HCT116 (cell line): ENCODE data around the gene MAN2A2. TPM values are rescaled to one million over a fixed set of nuclear protein-coding genes. Genes with fewer than 3 reads are reported as not detected.

Experiments
- ATAC-seq: fragments of 200-7000 bp; cut with Tn5 transposase; 2 replicates; pipeline ENCODE4 v1.9.1; 2020; ENCODE audit warnings: mild to moderate bottlenecking, moderate library complexity
- BruUV-seq: library from RNA; stranded (reverse); fragments of 400-500 nt; replicated peaks from 2 replicates; lab custom pipeline; 2021; lab: Mats Ljungman, UMichigan
- CTCF ChIA-PET: fragments of 300-600 bp; sonication (Branson Sonifier 250); formaldehyde crosslinking; loops from one replicate; lab custom pipeline; 2021; ENCODE audit warnings: antibody characterized with exemption; lab: Charles Lee
- POLR2A ChIA-PET: fragments of 300-600, 350-600 bp; sonication (Branson Sonifier 250); formaldehyde crosslinking; loops from one replicate; lab custom pipeline; 2021; ENCODE audit warnings: antibody characterized with exemption; lab: Charles Lee
- RAD21 ChIA-PET, 2 experiments: fragments of 300-600 bp; sonication (Branson Sonifier 250); formaldehyde crosslinking; loops; one replicate each; lab custom pipeline; 2023; ENCODE audit warnings: low total read pairs in 2 of 2; ENCODE audit not compliant: uncharacterized antibody in 2 of 2, unreplicated experiment in 2 of 2, low non-redundant PET in 1 of 2; lab: Charles Lee
- DNase-seq: peaks from one replicate; pipeline ENCODE4 v3.0.0-alpha.2; 2010; ENCODE audit warnings: low read depth, low spot score
- H2AFZ ChIP-seq: fragments of 200-600 bp; shearing (Covaris generic), sonication (generic); 2 replicates; pipeline ENCODE4 v1.6.1; 2017; ENCODE audit warnings: low read depth, mixed run types, mixed read lengths, antibody characterized with exemption, low read length; ENCODE audit not compliant: poor library complexity, severe bottlenecking
- H3K27ac ChIP-seq: 2 replicates; pipeline ENCODE4 v1.5.1; 2012; ENCODE audit warnings: low read depth, low read length
- H3K27me3 ChIP-seq: fragments of 200-600 bp; sonication (generic); 2 replicates; pipeline ENCODE4 v1.6.1; 2016; ENCODE audit warnings: mixed run types, low read length, mixed read lengths; ENCODE audit not compliant: insufficient read depth
- H3K36me3 ChIP-seq, 2 experiments: fragments of 200-500 bp in 1 of 2; fragments of 200-600 bp in 1 of 2; sonication (Bioruptor generic) in 1 of 2; sonication (generic) in 1 of 2; 2 replicates each; pipeline versions ENCODE4 v1.5.1 to v1.6.1; 2014 to 2016; ENCODE audit warnings: low read length in 2 of 2, inconsistent platforms in 1 of 2, mixed read lengths in 1 of 2, mixed run types in 1 of 2; ENCODE audit not compliant: insufficient read depth in 2 of 2, control insufficient read depth in 1 of 2
- H3K4me1 ChIP-seq, 2 experiments: fragments of 200-600 bp in 1 of 2; sonication (generic) in 1 of 2; 2 replicates each; pipeline versions ENCODE4 v1.5.1 to v1.6.1; 2012 to 2017; ENCODE audit warnings: low read length in 2 of 2, inconsistent platforms in 1 of 2, mild to moderate bottlenecking in 1 of 2, mixed read lengths in 1 of 2, mixed run types in 1 of 2, moderate library complexity in 1 of 2; ENCODE audit not compliant: insufficient read depth in 2 of 2, control insufficient read depth in 1 of 2
- H3K4me2 ChIP-seq: fragments of 200-600 bp; sonication (generic); 2 replicates; pipeline ENCODE4 v1.6.1; 2017; ENCODE audit warnings: mixed run types, low read length, mixed read lengths
- H3K4me3 ChIP-seq, 2 experiments: fragments of 200-600 bp in 1 of 2; sonication (generic) in 1 of 2; replicated peaks in 1 of 2; 2 replicates each; pipeline ENCODE4 v1.5.1; 2011 to 2016; ENCODE audit warnings: low read length in 2 of 2, control low read depth in 1 of 2, low read depth in 1 of 2, mild to moderate bottlenecking in 1 of 2, mixed read lengths in 1 of 2, mixed run types in 1 of 2
- H3K79me2 ChIP-seq: fragments of 200-600 bp; sonication (generic); 2 replicates; pipeline ENCODE4 v1.6.1; 2017; ENCODE audit warnings: mild to moderate bottlenecking, mixed run types, low read length, moderate library complexity, mixed read lengths; ENCODE audit not compliant: insufficient read depth
- H3K9ac ChIP-seq: fragments of 200-600 bp; sonication (generic); 2 replicates; pipeline ENCODE4 v1.6.1; 2016; ENCODE audit warnings: low read length, mixed read lengths
- H3K9me2 ChIP-seq: fragments of 200-600 bp; sonication (generic), shearing (Covaris generic); 2 replicates; pipeline ENCODE4 v1.6.1; 2017; ENCODE audit warnings: mixed run types, mild to moderate bottlenecking, moderate library complexity; ENCODE audit not compliant: insufficient read depth
- H3K9me3 ChIP-seq, 2 experiments: fragments of 200-500 bp in 1 of 2; fragments of 200-600 bp in 1 of 2; sonication (Bioruptor generic) in 1 of 2; sonication (generic) in 1 of 2; 2 replicates each; pipeline ENCODE4 v1.6.1; 2014 to 2017; ENCODE audit warnings: low read length in 2 of 2, mixed read lengths in 2 of 2, inconsistent platforms in 1 of 2, low read depth in 1 of 2, mild to moderate bottlenecking in 1 of 2, mixed run types in 1 of 2, moderate library complexity in 1 of 2; ENCODE audit not compliant: control insufficient read depth in 1 of 2, insufficient read depth in 1 of 2
- H4K20me1 ChIP-seq: fragments of 200-600 bp; sonication (generic), shearing (Covaris generic); 2 replicates; pipeline ENCODE4 v1.6.1; 2017; ENCODE audit warnings: mixed run types, mild to moderate bottlenecking, moderate library complexity; ENCODE audit not compliant: insufficient read depth
- CBX3 ChIP-seq: IDR thresholded peaks from 2 replicates; pipeline ENCODE4 v1.6.1; 2012; ENCODE audit warnings: low read depth
- CEBPB ChIP-seq: IDR thresholded peaks from 2 replicates; pipeline ENCODE4 v1.6.1; 2012; ENCODE audit warnings: low read depth
- EGR1 ChIP-seq: IDR thresholded peaks from 2 replicates; pipeline ENCODE4 v1.6.1; 2012; ENCODE audit warnings: low read depth
- ELF1 ChIP-seq: IDR thresholded peaks from 2 replicates; pipeline ENCODE4 v1.6.1; 2012; ENCODE audit warnings: low read depth, borderline replicate concordance
- EZH2 ChIP-seq: fragments of 200-600 bp; sonication (generic); IDR thresholded peaks from 2 replicates; pipeline ENCODE4 v1.6.1; 2017; ENCODE audit warnings: antibody characterized with exemption, mixed run types
- EZH2phosphoT487 ChIP-seq: fragments of 200-600 bp; IDR thresholded peaks from 2 replicates; pipeline ENCODE4 v1.6.1; 2018; ENCODE audit warnings: antibody characterized with exemption, borderline replicate concordance
- FOSL1 ChIP-seq: IDR thresholded peaks from 2 replicates; pipeline ENCODE4 v1.6.1; 2012; ENCODE audit warnings: low read depth
- JUND ChIP-seq: IDR thresholded peaks from 2 replicates; pipeline ENCODE4 v1.6.1; 2012
- RAD21 ChIP-seq: IDR thresholded peaks from 2 replicates; pipeline ENCODE4 v1.6.1; 2012; ENCODE audit warnings: low read depth, mild to moderate bottlenecking
- SIN3A ChIP-seq: IDR thresholded peaks from 2 replicates; pipeline ENCODE4 v1.6.1; 2012; ENCODE audit warnings: low read depth
- SP1 ChIP-seq: IDR thresholded peaks from 2 replicates; pipeline ENCODE4 v1.6.1; 2012; ENCODE audit warnings: low read depth
- SRF ChIP-seq: IDR thresholded peaks from 2 replicates; pipeline ENCODE4 v1.6.1; 2012; ENCODE audit warnings: low read depth
- TCF7L2 ChIP-seq: IDR thresholded peaks from 2 replicates; pipeline ENCODE4 v1.7.0; 2011; ENCODE audit warnings: borderline replicate concordance, inconsistent platforms; ENCODE audit not compliant: insufficient read depth, insufficient read length; ENCODE audit errors: extremely low read depth
- YY1 ChIP-seq: IDR thresholded peaks from 2 replicates; pipeline ENCODE4 v1.6.1; 2011; ENCODE audit warnings: low read length, low read depth, moderate library complexity, mild to moderate bottlenecking; ENCODE audit not compliant: insufficient replicate concordance; ENCODE audit errors: extremely low read depth
- ZFX ChIP-seq: fragments of 450-650 bp; IDR thresholded peaks from 2 replicates; pipeline ENCODE4 v1.6.1; 2017
- ZNF274 ChIP-seq: fragments of 200-500 bp; sonication (Bioruptor generic); IDR thresholded peaks from 2 replicates; pipeline ENCODE4 v1.6.1; 2014; ENCODE audit warnings: mild to moderate bottlenecking, low read depth, low read length, inconsistent platforms
- intact Hi-C: fragments of 100-400 bp; cut with micrococcal nuclease; formaldehyde crosslinking; loops from 2 replicates; pipeline ENCODE4 v1.10.0; 2022
- total RNA-seq: library from RNA; stranded (reverse); gene quantifications from one replicate; pipeline ENCODE4 v1.2.1, GENCODE V29; 2021; ENCODE audit not compliant: unreplicated experiment
- TF ChIP-seq, protein P1 (sequence below): IDR thresholded peaks from 2 replicates; pipeline ENCODE4 v1.6.1; 2012
- TF ChIP-seq, protein P2 (sequence below), 3 experiments: fragments of 200-600 bp in 1 of 3; sonication (generic) in 1 of 3; IDR thresholded peaks in 2 of 3; conservative IDR thresholded peaks in 1 of 3; 2 replicates each; pipeline ENCODE4 v1.5.1; 2012 to 2017; ENCODE audit warnings: low read depth in 2 of 3, low read length in 2 of 3, antibody characterized with exemption in 1 of 3, borderline replicate concordance in 1 of 3, control low read depth in 1 of 3, mild to moderate bottlenecking in 1 of 3, mixed read lengths in 1 of 3, mixed run types in 1 of 3, moderate library complexity in 1 of 3; ENCODE audit not compliant: insufficient read depth in 1 of 3
- TF ChIP-seq, protein P3 (sequence below): IDR thresholded peaks from 2 replicates; pipeline ENCODE4 v1.6.1; 2012
- TF ChIP-seq, protein P4 (sequence below): IDR thresholded peaks from 2 replicates; pipeline ENCODE4 v1.6.1; 2011; ENCODE audit warnings: mild to moderate bottlenecking, low read length, moderate library complexity; ENCODE audit not compliant: insufficient replicate concordance; ENCODE audit errors: extremely low read depth

The MAN2A2 gene
- total RNA-seq, 1 experiment from 2014 or later: 44.9 TPM

DNA sequence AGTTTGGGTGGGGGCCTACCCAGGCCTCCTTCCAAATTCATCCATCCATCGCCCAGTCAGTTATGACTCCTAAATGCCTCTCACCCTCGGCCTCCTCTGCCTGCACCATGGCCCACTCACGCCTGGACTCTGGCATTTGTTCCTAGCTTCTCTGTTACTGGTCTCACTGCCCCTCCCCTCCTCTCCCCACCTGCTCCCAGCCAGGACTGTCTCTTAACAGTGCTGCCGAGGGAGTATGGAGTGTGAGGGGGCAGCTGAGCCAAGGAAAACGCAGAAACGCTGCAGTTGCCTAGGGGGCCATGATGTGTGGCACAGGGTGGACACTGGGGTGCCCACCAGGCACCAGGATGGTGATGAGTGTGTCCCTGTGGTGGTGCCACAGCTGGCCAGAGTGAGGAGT is 54.7 kb downstream of the MAN2A2 start:
- Histone ChIP-seq H4K20me1 (no peaks in the 10 kb centered on the region), H3K9me2 (no peaks in the 10 kb centered on the region), H3K9me3 (no peaks in the 10 kb centered on the region), H2AFZ (no peak overlapping the region), H3K9ac (no peak overlapping the region), H3K4me2 (no peak overlapping the region), H3K36me3 (peaks cover 9 to 19% of the 10 kb centered on the region in 2 experiments), H3K4me3 (no peak overlapping the region), H3K27ac (no peak overlapping the region), H3K27me3 (no peaks in the 10 kb centered on the region), H3K79me2 (peaks cover 27% of the 10 kb centered on the region), H3K4me1 (peaks cover 11 to 23% of the 10 kb centered on the region in 2 experiments)
- CTCF ChIA-PET: interaction anchor here (1.1 to 2.6 kb wide), 2 partner anchors 23 to 25 kb away, joined by 6 to 8 read pairs; partner anchors contain the start of genes HDDC3 and UNC45A
- intact Hi-C loops: no loop called here
- ATAC-seq: no peak
- RAD21 ChIA-PET: no interaction called here
- no peak for TF ChIP-seq FOSL1
- no peak for TF ChIP-seq YY1
- TF ChIP-seq RAD21: no peak
- TF ChIP-seq, protein P1, sequence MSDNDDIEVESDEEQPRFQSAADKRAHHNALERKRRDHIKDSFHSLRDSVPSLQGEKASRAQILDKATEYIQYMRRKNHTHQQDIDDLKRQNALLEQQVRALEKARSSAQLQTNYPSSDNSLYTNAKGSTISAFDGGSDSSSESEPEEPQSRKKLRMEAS: no peak
- TF ChIP-seq CEBPB: no peak
- no peak for TF ChIP-seq SIN3A
- no peak for TF ChIP-seq ZNF274
- no peak for TF ChIP-seq ELF1
- TF ChIP-seq SRF: no peak
- TF ChIP-seq EZH2phosphoT487: no peak
- no peak for TF ChIP-seq ZFX
- TF ChIP-seq TCF7L2: no peak
- TF ChIP-seq, protein P2, sequence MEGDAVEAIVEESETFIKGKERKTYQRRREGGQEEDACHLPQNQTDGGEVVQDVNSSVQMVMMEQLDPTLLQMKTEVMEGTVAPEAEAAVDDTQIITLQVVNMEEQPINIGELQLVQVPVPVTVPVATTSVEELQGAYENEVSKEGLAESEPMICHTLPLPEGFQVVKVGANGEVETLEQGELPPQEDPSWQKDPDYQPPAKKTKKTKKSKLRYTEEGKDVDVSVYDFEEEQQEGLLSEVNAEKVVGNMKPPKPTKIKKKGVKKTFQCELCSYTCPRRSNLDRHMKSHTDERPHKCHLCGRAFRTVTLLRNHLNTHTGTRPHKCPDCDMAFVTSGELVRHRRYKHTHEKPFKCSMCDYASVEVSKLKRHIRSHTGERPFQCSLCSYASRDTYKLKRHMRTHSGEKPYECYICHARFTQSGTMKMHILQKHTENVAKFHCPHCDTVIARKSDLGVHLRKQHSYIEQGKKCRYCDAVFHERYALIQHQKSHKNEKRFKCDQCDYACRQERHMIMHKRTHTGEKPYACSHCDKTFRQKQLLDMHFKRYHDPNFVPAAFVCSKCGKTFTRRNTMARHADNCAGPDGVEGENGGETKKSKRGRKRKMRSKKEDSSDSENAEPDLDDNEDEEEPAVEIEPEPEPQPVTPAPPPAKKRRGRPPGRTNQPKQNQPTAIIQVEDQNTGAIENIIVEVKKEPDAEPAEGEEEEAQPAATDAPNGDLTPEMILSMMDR (IDR thresholded peaks at IDR 0.05 in 2 of 3, conservative IDR thresholded peaks at IDR 0.05 in 1 of 3; ENCODE audit: borderline replicate concordance in 1 of 3, insufficient read depth in 1 of 3, low read depth in 2 of 3, low read length in 2 of 3): no peak
- no peak for TF ChIP-seq SP1
- TF ChIP-seq, protein P3, sequence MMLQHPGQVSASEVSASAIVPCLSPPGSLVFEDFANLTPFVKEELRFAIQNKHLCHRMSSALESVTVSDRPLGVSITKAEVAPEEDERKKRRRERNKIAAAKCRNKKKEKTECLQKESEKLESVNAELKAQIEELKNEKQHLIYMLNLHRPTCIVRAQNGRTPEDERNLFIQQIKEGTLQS: no peak
- TF ChIP-seq EZH2: no peak
- TF ChIP-seq, protein P4, sequence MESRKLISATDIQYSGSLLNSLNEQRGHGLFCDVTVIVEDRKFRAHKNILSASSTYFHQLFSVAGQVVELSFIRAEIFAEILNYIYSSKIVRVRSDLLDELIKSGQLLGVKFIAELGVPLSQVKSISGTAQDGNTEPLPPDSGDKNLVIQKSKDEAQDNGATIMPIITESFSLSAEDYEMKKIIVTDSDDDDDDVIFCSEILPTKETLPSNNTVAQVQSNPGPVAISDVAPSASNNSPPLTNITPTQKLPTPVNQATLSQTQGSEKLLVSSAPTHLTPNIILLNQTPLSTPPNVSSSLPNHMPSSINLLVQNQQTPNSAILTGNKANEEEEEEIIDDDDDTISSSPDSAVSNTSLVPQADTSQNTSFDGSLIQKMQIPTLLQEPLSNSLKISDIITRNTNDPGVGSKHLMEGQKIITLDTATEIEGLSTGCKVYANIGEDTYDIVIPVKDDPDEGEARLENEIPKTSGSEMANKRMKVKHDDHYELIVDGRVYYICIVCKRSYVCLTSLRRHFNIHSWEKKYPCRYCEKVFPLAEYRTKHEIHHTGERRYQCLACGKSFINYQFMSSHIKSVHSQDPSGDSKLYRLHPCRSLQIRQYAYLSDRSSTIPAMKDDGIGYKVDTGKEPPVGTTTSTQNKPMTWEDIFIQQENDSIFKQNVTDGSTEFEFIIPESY: no peak
- TF ChIP-seq JUND: no peak
- TF ChIP-seq CBX3: no peak
- TF ChIP-seq EGR1: no peak
- no TSS peak for BruUV-seq
- DNase-seq: no peak
- POLR2A ChIA-PET: no interaction called here
